HepG2 (cell line): Measurements from ENCODE around the gene CARHSP1. TPM values are rescaled to one million over a fixed set of nuclear protein-coding genes. Genes with fewer than 3 reads are reported as not detected.
A peak's percentile ranks its signal among the peaks of the same experiment; 100 is the strongest.

Source experiments
- ATF7 ChIP-seq, 2 experiments: fragments of 450-650 bp in 1 of 2; sonication (generic) in 1 of 2; formaldehyde crosslinking in 1 of 2; IDR thresholded peaks; 2 replicates each; pipeline versions ENCODE4 v1.4.0 to v1.6.1; 2016 to 2020; ENCODE audit warnings: antibody characterized with exemption in 1 of 2, mild to moderate bottlenecking in 1 of 2, missing genetic modification reagents in 1 of 2
- CERS6 ChIP-seq: sonication (generic); formaldehyde crosslinking; IDR thresholded peaks from 2 replicates; pipeline ENCODE4 v1.5.0; 2020; ENCODE audit warnings: missing genetic modification reagents
- IKZF5 ChIP-seq: IDR thresholded peaks from 2 replicates; pipeline ENCODE4 v1.6.1; 2018; ENCODE audit warnings: missing genetic modification reagents, mild to moderate bottlenecking, missing compliant biosample characterization
- PHF8 ChIP-seq: sonication (generic); formaldehyde crosslinking; IDR thresholded peaks from 2 replicates; pipeline ENCODE4 v1.5.0; 2020; ENCODE audit warnings: missing genetic modification reagents
- PRMT3 ChIP-seq: sonication (generic); formaldehyde crosslinking; IDR thresholded peaks from 2 replicates; pipeline ENCODE4 v1.8.1; 2022; ENCODE audit warnings: low read depth, mild to moderate bottlenecking, moderate library complexity, missing genetic modification reagents, borderline replicate concordance
- RNF219 ChIP-seq: sonication (generic); formaldehyde crosslinking; IDR thresholded peaks from 2 replicates; pipeline ENCODE4 v1.5.0; 2020; ENCODE audit warnings: mild to moderate bottlenecking, missing genetic modification reagents
- ZBTB46 ChIP-seq: sonication (generic); formaldehyde crosslinking; IDR thresholded peaks from 2 replicates; pipeline ENCODE4 v1.4.0; 2020; ENCODE audit warnings: mild to moderate bottlenecking, missing genetic modification reagents, borderline replicate concordance
- ZNF121 ChIP-seq: sonication (generic); formaldehyde crosslinking; IDR thresholded peaks from 2 replicates; pipeline ENCODE4 v1.5.0; 2020; ENCODE audit warnings: mild to moderate bottlenecking, missing genetic modification reagents
- ZNF275 ChIP-seq: sonication (generic); formaldehyde crosslinking; IDR thresholded peaks from 2 replicates; pipeline ENCODE4 v1.8.0; 2022; ENCODE audit warnings: missing genetic modification reagents, mild to moderate bottlenecking, inconsistent platforms, borderline replicate concordance
- ZNF562 ChIP-seq: sonication (generic); formaldehyde crosslinking; IDR thresholded peaks from 2 replicates; pipeline ENCODE4 v1.8.0; 2022; ENCODE audit warnings: missing genetic modification reagents, borderline replicate concordance
- ZNF646 ChIP-seq: sonication (generic); formaldehyde crosslinking; IDR thresholded peaks from 2 replicates; pipeline ENCODE4 v1.9.0; 2021; ENCODE audit warnings: mild to moderate bottlenecking, missing genetic modification reagents
- ZNF768 ChIP-seq: sonication (generic); formaldehyde crosslinking; IDR thresholded peaks from 2 replicates; pipeline ENCODE4 v1.4.0; 2020; ENCODE audit warnings: missing genetic modification reagents
- polyA plus RNA-seq, 8 experiments: library from polyadenylated mRNA; depleted of rRNA in 3 of 8; stranded (reverse) in 7 of 8; unstranded in 1 of 8; fragments of >200 nt; fragmentation: Illumina TruSeq in 4 of 8; extraction: Trizol in 4 of 8; gene quantifications; 2 replicates each; pipeline versions ENCODE4 v1.2.1 to v1.2.3, GENCODE V29; 2011 to 2016; ENCODE audit warnings: low read depth in 4 of 8, missing spikeins in 1 of 8, mixed read lengths in 1 of 8; ENCODE audit not compliant: insufficient read depth in 1 of 8
- total RNA-seq, 5 experiments: library from RNA; depleted of rRNA; stranded (reverse); fragments of >200 nt; fragmentation: Illumina TruSeq; extraction: Trizol; gene quantifications; 2 replicates each; pipeline ENCODE4 v1.2.3, GENCODE V29; 2016; ENCODE audit warnings: low read depth in 1 of 5

Gene CARHSP1
- total and polyA plus RNA-seq, 2 of the 13 experiments (the other 11 are each of a cell fraction or from before 2014, with no cell fraction given): 173 to 345 TPM

- TF ChIP-seq ZNF646 (CRISPR knock-in tag) (no peak), ZNF121 (CRISPR knock-in tag) (peak; percentile 98), PHF8 (CRISPR knock-in tag) (peak; percentile 61), PRMT3 (CRISPR knock-in tag) (no peak), ZNF768 (CRISPR knock-in tag) (peak; percentile 51; the same call in 1 of the 2 replicates), RNF219 (CRISPR knock-in tag) (no peak), ZNF275 (CRISPR knock-in tag) (no peak), CERS6 (CRISPR knock-in tag) (no peak), IKZF5 (CRISPR knock-in tag) (peak; percentile 80; the same call in 1 of the 2 replicates), ATF7 (IDR thresholded peaks at IDR 0.05) (no peak), ATF7 (CRISPR knock-in tag; IDR thresholded peaks at IDR 0.05) (no peak), ZNF562 (CRISPR knock-in tag) (no peak), ZBTB46 (no peak)
Measured at GRCh38 chr16:8866118-8866883, 2.5 kb downstream of the CARHSP1 start (continued).
